Neutrophil (primary cell): ENCODE data around the gene LPP.

Experiments
- H3K27ac ChIP-seq: fragments of 200-600 bp; sonication (generic); 2 replicates; pipeline ENCODE4 v1.5.1; 2016; ENCODE audit warnings: mild to moderate bottlenecking, moderate library complexity
- H3K27me3 ChIP-seq: fragments of 200-600 bp; sonication (generic); 2 replicates; pipeline ENCODE4 v1.6.0; 2016; ENCODE audit warnings: mild to moderate bottlenecking
- H3K36me3 ChIP-seq: fragments of 200-600 bp; sonication (generic); 2 replicates; pipeline ENCODE4 v1.5.1; 2017
- H3K4me1 ChIP-seq, 2 experiments: fragments of 200-600 bp in 1 of 2; sonication (generic) in 1 of 2; 1 replicate in 1 of 2; 2 replicates in 1 of 2; pipeline versions ENCODE4 v1.5.1 to v1.6.1; 2013 to 2016; ENCODE audit warnings: low read depth in 1 of 2, low read length in 1 of 2, mild to moderate bottlenecking in 1 of 2, moderate library complexity in 1 of 2; ENCODE audit not compliant: control insufficient read depth in 1 of 2, insufficient read depth in 1 of 2
- H3K4me3 ChIP-seq, 2 experiments: fragments of 200-600 bp in 1 of 2; sonication (generic) in 1 of 2; 1 replicate in 1 of 2; 2 replicates in 1 of 2; pipeline ENCODE4 v1.5.1; 2013 to 2016; ENCODE audit warnings: low read depth in 1 of 2, low read length in 1 of 2, mild to moderate bottlenecking in 1 of 2, moderate library complexity in 1 of 2
- H3K9me3 ChIP-seq: fragments of 200-600 bp; sonication (generic); 2 replicates; pipeline ENCODE4 v1.5.1; 2016
- CTCF ChIP-seq: fragments of 200-600 bp; sonication (generic); IDR thresholded peaks from 2 replicates; pipeline ENCODE4 v1.5.1; 2016; ENCODE audit warnings: antibody characterized with exemption

Gene LPP

GRCh38 chr3:188490416-188490815 lies 336.5 kb downstream of the LPP start:
- Histone ChIP-seq H3K4me1 (no peaks in the 10 kb centered on the region), H3K27ac (no peak overlapping the region), H3K9me3 (no peaks in the 10 kb centered on the region), H3K27me3 (no peaks in the 10 kb centered on the region), H3K36me3 (no peaks in the 10 kb centered on the region), H3K4me3 (no peak overlapping the region)
- no peak for TF ChIP-seq CTCF

GRCh38 chr3:188491276-188491687 lies 337.3 kb downstream of the LPP start:
- no peaks in the 10 kb centered on the region for H3K36me3 ChIP-seq
- H3K4me1 ChIP-seq, result no peaks in the 10 kb centered on the region
- H3K4me3 ChIP-seq, result no peak overlapping the region
- TF ChIP-seq CTCF, result no peak
- H3K27ac ChIP-seq, result no peak overlapping the region
- no peaks in the 10 kb centered on the region for H3K27me3 ChIP-seq
- H3K9me3 ChIP-seq, result no peaks in the 10 kb centered on the region

- Histone ChIP-seq H3K27ac (no peak overlapping the region), H3K4me3 (no peak overlapping the region), H3K4me1 (no peaks in the 10 kb centered on the region), H3K36me3 (no peaks in the 10 kb centered on the region), H3K9me3 (no peaks in the 10 kb centered on the region), H3K27me3 (no peaks in the 10 kb centered on the region)
- TF ChIP-seq CTCF, result no peak
These were observed 342.4 kb downstream of the LPP start for GRCh38 chr3:188496390-188496789.

GRCh38 chr3:188497021-188497420 lies 343.1 kb downstream of the LPP start:
- H3K36me3 ChIP-seq, result no peaks in the 10 kb centered on the region
- no peaks in the 10 kb centered on the region for H3K27me3 ChIP-seq
- H3K4me3 ChIP-seq, result no peak overlapping the region
- no peak for TF ChIP-seq CTCF
- no peaks in the 10 kb centered on the region for H3K9me3 ChIP-seq
- no peaks in the 10 kb centered on the region for H3K4me1 ChIP-seq
- H3K27ac ChIP-seq, result no peak overlapping the region

GRCh38 chr3:188503647-188504046 lies 349.7 kb downstream of the LPP start:
- H3K9me3 ChIP-seq, result no peaks in the 10 kb centered on the region
- no peaks in the 10 kb centered on the region for H3K36me3 ChIP-seq
- peaks cover 17 to 23% of the 10 kb centered on the region in 2 experiments for H3K4me1 ChIP-seq
- H3K27me3 ChIP-seq, result no peaks in the 10 kb centered on the region
- no peak for TF ChIP-seq CTCF
- H3K27ac ChIP-seq, result no peak overlapping the region
- no peak overlapping the region for H3K4me3 ChIP-seq

GRCh38 chr3:188505151-188505550 lies 351.2 kb downstream of the LPP start:
- Histone ChIP-seq H3K4me3 (no peak overlapping the region), H3K4me1 (peaks cover 17 to 23% of the 10 kb centered on the region in 2 experiments), H3K36me3 (no peaks in the 10 kb centered on the region), H3K27me3 (no peaks in the 10 kb centered on the region), H3K27ac (no peak overlapping the region), H3K9me3 (no peaks in the 10 kb centered on the region)
- no peak for TF ChIP-seq CTCF
